GM12878 (cell line): ENCODE data around the gene GNA15. TPM values are rescaled to one million over a fixed set of nuclear protein-coding genes. Genes with fewer than 3 reads are reported as not detected.
A peak's percentile ranks its signal among the peaks of the same experiment; 100 is the strongest.

Experiments
- ATF2 ChIP-seq: IDR thresholded peaks from 2 replicates; pipeline ENCODE4 v1.6.1; 2012; ENCODE audit warnings: low read length, inconsistent platforms
- CTCF ChIP-seq, 3 experiments: IDR thresholded peaks in 2 of 3; conservative IDR thresholded peaks in 1 of 3; 2 replicates each; pipeline ENCODE4 v1.5.1; 2011; ENCODE audit warnings: low read depth in 3 of 3, low read length in 3 of 3, mild to moderate bottlenecking in 3 of 3, control low read depth in 2 of 3, moderate library complexity in 2 of 3, inconsistent platforms in 1 of 3, mixed read lengths in 1 of 3; ENCODE audit not compliant: control insufficient read depth in 2 of 3, insufficient read depth in 1 of 3; ENCODE audit errors: extremely low read depth in 1 of 3
- CUX1 ChIP-seq: IDR thresholded peaks from 2 replicates; pipeline ENCODE4 v1.6.1; 2012; ENCODE audit warnings: improper control_type of control experiment, low read depth, low read length; ENCODE audit not compliant: insufficient replicate concordance
- HDAC2 ChIP-seq: fragments of 200-600 bp; sonication (generic); IDR thresholded peaks from 2 replicates; pipeline ENCODE4 v1.6.1; 2017
- MYB ChIP-seq: fragments of 150-350 bp; IDR thresholded peaks from 2 replicates; pipeline ENCODE4 v1.6.1; 2014; ENCODE audit warnings: mild to moderate bottlenecking, low read depth, low read length, borderline replicate concordance
- NFXL1 ChIP-seq: fragments of 450-650 bp; IDR thresholded peaks from 2 replicates; pipeline ENCODE4 v1.6.1; 2017; ENCODE audit warnings: antibody characterized with exemption, mild to moderate bottlenecking, borderline replicate concordance
- NKRF ChIP-seq: fragments of 450-650 bp; conservative IDR thresholded peaks from 2 replicates; pipeline ENCODE4 v1.6.1; 2017; ENCODE audit warnings: mild to moderate bottlenecking, moderate library complexity
- POLR2AphosphoS5 ChIP-seq: IDR thresholded peaks from 2 replicates; pipeline ENCODE4 v1.6.1; 2011; ENCODE audit warnings: mild to moderate bottlenecking, low read length, inconsistent platforms
- SMARCA5 ChIP-seq: fragments of 450-650 bp; IDR thresholded peaks from 2 replicates; pipeline ENCODE4 v1.6.1; 2017; ENCODE audit warnings: mild to moderate bottlenecking
- SMC3 ChIP-seq: IDR thresholded peaks from 2 replicates; pipeline ENCODE4 v1.6.1; 2011; ENCODE audit warnings: low read length, improper control_type of control experiment, borderline replicate concordance
- ZBTB4 ChIP-seq: fragments of 450-650 bp; formaldehyde crosslinking; IDR thresholded peaks from 2 replicates; pipeline ENCODE4 v1.4.0; 2022; ENCODE audit warnings: mild to moderate bottlenecking, moderate library complexity
- ZNF622 ChIP-seq: fragments of 450-650 bp; IDR thresholded peaks from 2 replicates; pipeline ENCODE4 v1.6.1; 2017; ENCODE audit warnings: mild to moderate bottlenecking, inconsistent platforms
- polyA plus RNA-seq, 11 experiments: library from polyadenylated mRNA; depleted of rRNA in 4 of 11; unstranded in 6 of 11; stranded (reverse) in 5 of 11; fragments of >200 nt; fragmentation: Nextera tagmentation in 4 of 11; fragmentation: Illumina TruSeq in 1 of 11; extraction: Ambion mirVana in 4 of 11; extraction: Trizol in 1 of 11; gene quantifications; 1 replicate in 1 of 11; 2 replicates in 10 of 11; pipeline versions ENCODE4 v1.2.1 to v1.2.3, GENCODE V29; 2011 to 2016; ENCODE audit warnings: inconsistent platforms in 2 of 11, missing spikeins in 2 of 11, low read depth in 1 of 11
- total RNA-seq, 4 experiments: library from RNA; depleted of rRNA in 3 of 4; stranded (reverse); fragments of >200 nt in 3 of 4; fragmentation: Illumina TruSeq in 1 of 4; extraction: Trizol in 1 of 4; gene quantifications; 2 replicates each; pipeline versions ENCODE4 v1.2.1 to v1.2.3, GENCODE V29; 2013 to 2021

GNA15 gene
- total and polyA plus RNA-seq, 10 of the 15 experiments (the other 5 are each of a cell fraction or from before 2014, with no cell fraction given), result 0.42 to 18.0 (median 9.4) TPM

- TF ChIP-seq CTCF (IDR thresholded peaks at IDR 0.05 in 2 of 3, conservative IDR thresholded peaks at IDR 0.05 in 1 of 3; ENCODE audit: control insufficient read depth in 2 of 3, extremely low read depth in 1 of 3, insufficient read depth in 1 of 3, low read depth in 3 of 3, low read length in 3 of 3) (peak in 2 of 3 experiments; percentile 15 to 23; a peak in 2 of 6 replicates), ZBTB4 (no peak), ATF2 (no peak), HDAC2 (no peak), SMC3 (0 out of 2 replicates have a peak, but pooled peaks have one; percentile 7), SMARCA5 (peak; percentile 16; the same call in 1 of the 2 replicates), ZNF622 (no peak), CUX1 (no peak), NKRF (peak; percentile 42), NFXL1 (no peak), POLR2AphosphoS5 (peak; percentile 69; the same call in 1 of the 2 replicates), MYB (no peak)
Measured at GRCh38 chr19:3178377-3178972, 42.6 kb downstream of the GNA15 start, which contains the start of gene S1PR4 (continued).
